ENCODE measurements around the gene SMIM34.

SMIM34 gene

DNA sequence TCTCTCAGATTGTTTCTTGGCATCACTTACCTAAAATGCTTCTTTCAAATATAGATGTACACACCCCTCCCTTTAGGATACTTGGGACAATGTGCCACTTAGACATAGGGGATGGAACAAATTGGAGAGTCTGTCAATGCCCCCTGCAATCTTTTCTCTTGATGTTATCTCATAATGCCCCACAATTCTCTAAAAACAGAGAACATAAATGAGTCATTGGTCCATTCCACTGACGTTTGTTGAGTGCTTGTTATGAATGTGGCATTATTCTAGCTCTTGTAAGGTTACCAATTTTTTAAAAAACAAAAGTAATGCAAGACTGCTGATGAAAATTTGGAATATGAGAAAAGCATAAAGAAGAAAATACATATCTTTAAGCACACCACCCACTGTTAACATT is 54.0 kb downstream of the SMIM34 start:
- DNase-seq = no peak
